ENCODE measurements around the gene CREB3L2.

DNA sequence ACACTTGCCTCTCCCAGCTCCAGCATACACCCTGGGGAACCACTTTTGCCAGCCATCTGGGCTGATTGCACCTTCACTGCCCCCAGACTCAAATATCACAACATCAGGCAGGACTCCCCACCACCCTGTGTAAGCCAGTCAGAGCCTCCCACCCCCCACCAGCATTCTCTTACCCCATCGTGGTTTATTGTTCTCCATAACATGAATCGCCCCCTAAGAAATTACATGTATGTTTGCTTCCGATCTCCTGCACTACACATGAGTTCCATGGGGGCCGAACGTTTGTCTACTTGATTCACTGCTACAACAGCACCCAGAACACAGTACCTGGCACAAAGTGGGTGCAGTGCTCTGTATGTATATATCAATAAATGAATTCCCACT is 39.4 kb downstream of the CREB3L2 start:
- TF ChIP-seq POLR2A (IDR thresholded peaks at IDR 0.05) (no peak), POLR2AphosphoS5 (IDR thresholded peaks at IDR 0.05) (no peak)
- TF ChIP-seq, protein P1, sequence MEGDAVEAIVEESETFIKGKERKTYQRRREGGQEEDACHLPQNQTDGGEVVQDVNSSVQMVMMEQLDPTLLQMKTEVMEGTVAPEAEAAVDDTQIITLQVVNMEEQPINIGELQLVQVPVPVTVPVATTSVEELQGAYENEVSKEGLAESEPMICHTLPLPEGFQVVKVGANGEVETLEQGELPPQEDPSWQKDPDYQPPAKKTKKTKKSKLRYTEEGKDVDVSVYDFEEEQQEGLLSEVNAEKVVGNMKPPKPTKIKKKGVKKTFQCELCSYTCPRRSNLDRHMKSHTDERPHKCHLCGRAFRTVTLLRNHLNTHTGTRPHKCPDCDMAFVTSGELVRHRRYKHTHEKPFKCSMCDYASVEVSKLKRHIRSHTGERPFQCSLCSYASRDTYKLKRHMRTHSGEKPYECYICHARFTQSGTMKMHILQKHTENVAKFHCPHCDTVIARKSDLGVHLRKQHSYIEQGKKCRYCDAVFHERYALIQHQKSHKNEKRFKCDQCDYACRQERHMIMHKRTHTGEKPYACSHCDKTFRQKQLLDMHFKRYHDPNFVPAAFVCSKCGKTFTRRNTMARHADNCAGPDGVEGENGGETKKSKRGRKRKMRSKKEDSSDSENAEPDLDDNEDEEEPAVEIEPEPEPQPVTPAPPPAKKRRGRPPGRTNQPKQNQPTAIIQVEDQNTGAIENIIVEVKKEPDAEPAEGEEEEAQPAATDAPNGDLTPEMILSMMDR (IDR thresholded peaks at IDR 0.05), result no peak
